PC-9 (cell line): Measurements from ENCODE around the gene NEDD8.

Experiments used
- EZH2 ChIP-seq: fragments of 200-600 bp; sonication (generic); IDR thresholded peaks from 2 replicates; pipeline ENCODE4 v1.8.0; 2017; ENCODE audit warnings: antibody characterized with exemption, low read depth
- TF ChIP-seq, protein P1 (sequence below): fragments of 200-600 bp; sonication (generic); conservative IDR thresholded peaks from 2 replicates; pipeline ENCODE4 v1.6.1; 2017; ENCODE audit warnings: mixed run types, antibody characterized with exemption, mild to moderate bottlenecking, moderate library complexity

DNA sequence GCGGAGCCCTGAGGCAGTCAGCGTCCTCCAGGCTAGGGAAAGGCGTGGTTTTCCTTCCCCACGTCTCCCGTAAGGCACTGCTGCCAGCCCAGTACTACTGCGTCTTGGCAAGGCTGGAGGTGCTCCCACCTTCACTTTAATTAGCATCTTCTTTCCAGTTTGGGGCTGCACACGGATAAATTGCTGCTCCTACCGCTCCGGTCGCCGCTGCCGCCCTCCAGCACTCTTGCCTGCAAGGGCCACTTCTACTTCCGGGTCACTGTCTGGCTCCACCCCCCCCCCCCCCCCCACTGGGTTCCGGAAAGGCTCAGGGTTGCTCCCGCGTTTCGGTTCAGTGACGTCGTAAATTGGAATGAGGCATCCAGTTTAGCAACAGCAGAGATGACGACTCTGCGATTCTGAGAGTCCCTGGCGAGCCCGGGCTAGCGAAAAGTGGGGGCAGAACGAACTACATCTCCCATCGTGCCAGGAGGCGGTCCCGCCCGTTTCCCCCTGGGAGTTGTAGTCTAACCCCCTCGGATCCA is at the start of gene NEDD8:
- TF ChIP-seq, protein P1, sequence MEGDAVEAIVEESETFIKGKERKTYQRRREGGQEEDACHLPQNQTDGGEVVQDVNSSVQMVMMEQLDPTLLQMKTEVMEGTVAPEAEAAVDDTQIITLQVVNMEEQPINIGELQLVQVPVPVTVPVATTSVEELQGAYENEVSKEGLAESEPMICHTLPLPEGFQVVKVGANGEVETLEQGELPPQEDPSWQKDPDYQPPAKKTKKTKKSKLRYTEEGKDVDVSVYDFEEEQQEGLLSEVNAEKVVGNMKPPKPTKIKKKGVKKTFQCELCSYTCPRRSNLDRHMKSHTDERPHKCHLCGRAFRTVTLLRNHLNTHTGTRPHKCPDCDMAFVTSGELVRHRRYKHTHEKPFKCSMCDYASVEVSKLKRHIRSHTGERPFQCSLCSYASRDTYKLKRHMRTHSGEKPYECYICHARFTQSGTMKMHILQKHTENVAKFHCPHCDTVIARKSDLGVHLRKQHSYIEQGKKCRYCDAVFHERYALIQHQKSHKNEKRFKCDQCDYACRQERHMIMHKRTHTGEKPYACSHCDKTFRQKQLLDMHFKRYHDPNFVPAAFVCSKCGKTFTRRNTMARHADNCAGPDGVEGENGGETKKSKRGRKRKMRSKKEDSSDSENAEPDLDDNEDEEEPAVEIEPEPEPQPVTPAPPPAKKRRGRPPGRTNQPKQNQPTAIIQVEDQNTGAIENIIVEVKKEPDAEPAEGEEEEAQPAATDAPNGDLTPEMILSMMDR, result no peak
- no peak for TF ChIP-seq EZH2
